ENCODE measurements around the gene CHTF18.

DNA sequence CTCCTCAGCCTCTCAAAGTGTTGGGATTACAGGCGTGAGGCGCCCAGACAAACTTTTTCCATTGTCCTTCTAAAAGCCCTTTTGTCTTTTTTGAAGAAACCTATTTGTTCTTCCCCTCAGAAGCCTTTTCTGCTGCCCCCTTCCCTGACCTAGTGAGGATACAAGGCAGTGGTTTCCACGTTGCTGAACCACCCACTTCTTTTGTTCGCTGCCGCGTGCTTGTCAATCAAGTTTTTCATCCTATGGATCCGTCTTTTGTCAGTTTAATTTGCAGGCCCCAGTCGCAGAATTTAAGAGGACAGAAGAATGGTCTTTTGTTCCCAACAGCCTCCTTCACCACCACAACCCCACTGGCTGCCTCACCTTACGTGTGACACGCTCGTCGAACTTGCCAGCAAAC, 32.3 kb downstream of the CHTF18 start:
- TF ChIP-seq, protein P1, sequence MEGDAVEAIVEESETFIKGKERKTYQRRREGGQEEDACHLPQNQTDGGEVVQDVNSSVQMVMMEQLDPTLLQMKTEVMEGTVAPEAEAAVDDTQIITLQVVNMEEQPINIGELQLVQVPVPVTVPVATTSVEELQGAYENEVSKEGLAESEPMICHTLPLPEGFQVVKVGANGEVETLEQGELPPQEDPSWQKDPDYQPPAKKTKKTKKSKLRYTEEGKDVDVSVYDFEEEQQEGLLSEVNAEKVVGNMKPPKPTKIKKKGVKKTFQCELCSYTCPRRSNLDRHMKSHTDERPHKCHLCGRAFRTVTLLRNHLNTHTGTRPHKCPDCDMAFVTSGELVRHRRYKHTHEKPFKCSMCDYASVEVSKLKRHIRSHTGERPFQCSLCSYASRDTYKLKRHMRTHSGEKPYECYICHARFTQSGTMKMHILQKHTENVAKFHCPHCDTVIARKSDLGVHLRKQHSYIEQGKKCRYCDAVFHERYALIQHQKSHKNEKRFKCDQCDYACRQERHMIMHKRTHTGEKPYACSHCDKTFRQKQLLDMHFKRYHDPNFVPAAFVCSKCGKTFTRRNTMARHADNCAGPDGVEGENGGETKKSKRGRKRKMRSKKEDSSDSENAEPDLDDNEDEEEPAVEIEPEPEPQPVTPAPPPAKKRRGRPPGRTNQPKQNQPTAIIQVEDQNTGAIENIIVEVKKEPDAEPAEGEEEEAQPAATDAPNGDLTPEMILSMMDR (IDR thresholded peaks at IDR 0.05; ENCODE audit: poor library complexity), result no peak
- TF ChIP-seq EZH2 (IDR thresholded peaks at IDR 0.05; ENCODE audit: borderline replicate concordance) (no peak), EZH2phosphoT487 (IDR thresholded peaks at IDR 0.05; ENCODE audit: low read depth, severe bottlenecking, unreplicated experiment) (no peak)
